AG10803 (cell line): ENCODE results near the gene NAGLU.

Source experiments
- DNase-seq: peaks from one replicate; pipeline ENCODE4 v3.0.0; 2010; ENCODE audit warnings: low read depth
- H3K4me3 ChIP-seq: 2 replicates; pipeline ENCODE4 v1.5.1; 2011; ENCODE audit warnings: mild to moderate bottlenecking, low read length, control low read depth
- TF ChIP-seq, protein P1 (sequence below): conservative IDR thresholded peaks from 2 replicates; pipeline ENCODE4 v1.5.1; 2011; ENCODE audit warnings: mild to moderate bottlenecking, low read length, control low read depth, inconsistent platforms

Gene NAGLU

DNA sequence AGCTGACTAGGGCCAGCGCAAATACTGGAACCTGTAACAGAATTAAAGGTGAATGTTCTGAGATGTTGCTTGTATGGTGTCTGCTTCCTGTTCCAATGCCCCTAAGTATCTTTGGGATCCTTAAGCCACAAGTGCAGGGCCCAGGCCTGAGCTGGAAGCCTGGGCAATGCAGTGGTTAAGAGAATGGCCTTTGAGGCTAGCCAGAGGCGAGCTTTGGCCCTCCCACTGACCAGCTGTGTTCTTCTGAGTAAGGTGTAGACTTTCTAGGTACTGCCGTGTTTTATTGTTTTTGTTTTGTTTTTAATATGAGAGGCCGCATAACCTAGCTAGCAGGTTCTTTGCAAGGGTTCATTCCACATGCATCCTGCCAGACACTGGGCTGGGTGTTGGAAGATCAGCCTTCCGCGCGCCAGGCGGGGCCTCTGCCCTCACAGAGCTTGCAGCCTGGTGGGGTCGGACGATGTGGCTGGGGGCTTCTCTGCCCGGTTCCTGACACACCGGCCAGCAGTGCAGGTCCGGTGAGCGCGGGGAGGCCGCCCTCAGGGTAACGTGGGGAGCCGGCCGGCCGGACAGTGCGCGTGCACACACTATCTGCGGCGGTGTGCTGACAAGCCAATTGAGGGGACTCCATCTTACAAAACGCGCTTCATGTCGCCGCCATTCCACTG lies 30.3 kb downstream of the NAGLU start:
- H3K4me3 ChIP-seq, result peak overlapping the region; percentile 50
- DNase-seq, result no peak
- TF ChIP-seq, protein P1, sequence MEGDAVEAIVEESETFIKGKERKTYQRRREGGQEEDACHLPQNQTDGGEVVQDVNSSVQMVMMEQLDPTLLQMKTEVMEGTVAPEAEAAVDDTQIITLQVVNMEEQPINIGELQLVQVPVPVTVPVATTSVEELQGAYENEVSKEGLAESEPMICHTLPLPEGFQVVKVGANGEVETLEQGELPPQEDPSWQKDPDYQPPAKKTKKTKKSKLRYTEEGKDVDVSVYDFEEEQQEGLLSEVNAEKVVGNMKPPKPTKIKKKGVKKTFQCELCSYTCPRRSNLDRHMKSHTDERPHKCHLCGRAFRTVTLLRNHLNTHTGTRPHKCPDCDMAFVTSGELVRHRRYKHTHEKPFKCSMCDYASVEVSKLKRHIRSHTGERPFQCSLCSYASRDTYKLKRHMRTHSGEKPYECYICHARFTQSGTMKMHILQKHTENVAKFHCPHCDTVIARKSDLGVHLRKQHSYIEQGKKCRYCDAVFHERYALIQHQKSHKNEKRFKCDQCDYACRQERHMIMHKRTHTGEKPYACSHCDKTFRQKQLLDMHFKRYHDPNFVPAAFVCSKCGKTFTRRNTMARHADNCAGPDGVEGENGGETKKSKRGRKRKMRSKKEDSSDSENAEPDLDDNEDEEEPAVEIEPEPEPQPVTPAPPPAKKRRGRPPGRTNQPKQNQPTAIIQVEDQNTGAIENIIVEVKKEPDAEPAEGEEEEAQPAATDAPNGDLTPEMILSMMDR, result no peak

DNA sequence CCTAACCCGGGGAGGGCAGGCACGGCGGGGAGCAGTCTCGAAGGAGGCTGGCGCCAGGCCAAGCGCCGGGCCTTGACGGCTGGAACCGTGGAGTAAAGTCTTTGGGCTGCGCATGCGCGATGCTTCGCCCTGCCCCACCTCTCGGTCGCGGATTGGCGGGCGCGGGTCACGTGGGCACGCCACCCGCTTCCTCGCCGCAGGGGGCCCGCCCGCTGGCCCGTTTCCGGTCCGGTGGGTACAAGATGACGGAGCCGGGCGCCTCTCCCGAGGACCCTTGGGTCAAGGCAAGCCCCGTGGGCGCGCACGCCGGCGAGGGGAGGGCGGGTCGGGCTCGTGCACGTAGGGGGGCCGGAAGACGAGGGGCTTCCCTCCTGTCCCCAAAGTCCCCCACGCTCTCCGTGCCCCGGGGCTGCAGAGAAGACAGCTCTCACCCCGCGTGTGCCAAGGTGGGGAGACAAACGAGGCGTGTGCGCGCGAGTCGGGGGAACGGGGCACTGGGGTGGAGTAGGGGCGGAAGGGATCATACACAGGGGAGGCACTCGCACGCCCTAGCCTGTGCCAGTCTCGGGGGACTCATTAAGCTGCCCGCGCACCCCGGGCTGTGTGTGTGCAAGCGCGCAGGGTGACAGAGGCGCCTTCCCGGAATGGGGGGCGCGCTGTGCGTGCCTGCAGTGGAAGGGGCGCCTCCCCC lies 31.0 kb downstream of the NAGLU start, which contains the start of gene MLX:
TSS of gene MLX (plus strand) at position 218 of the 691 bp plus-strand sequence. CDS start at position 243, 25 bp downstream.
- H3K4me3 ChIP-seq, result peak within 1 kb of the TSS; percentile 91
- TF ChIP-seq, protein P1, result no peak
- peak; percentile 86 for DNase-seq

DNA sequence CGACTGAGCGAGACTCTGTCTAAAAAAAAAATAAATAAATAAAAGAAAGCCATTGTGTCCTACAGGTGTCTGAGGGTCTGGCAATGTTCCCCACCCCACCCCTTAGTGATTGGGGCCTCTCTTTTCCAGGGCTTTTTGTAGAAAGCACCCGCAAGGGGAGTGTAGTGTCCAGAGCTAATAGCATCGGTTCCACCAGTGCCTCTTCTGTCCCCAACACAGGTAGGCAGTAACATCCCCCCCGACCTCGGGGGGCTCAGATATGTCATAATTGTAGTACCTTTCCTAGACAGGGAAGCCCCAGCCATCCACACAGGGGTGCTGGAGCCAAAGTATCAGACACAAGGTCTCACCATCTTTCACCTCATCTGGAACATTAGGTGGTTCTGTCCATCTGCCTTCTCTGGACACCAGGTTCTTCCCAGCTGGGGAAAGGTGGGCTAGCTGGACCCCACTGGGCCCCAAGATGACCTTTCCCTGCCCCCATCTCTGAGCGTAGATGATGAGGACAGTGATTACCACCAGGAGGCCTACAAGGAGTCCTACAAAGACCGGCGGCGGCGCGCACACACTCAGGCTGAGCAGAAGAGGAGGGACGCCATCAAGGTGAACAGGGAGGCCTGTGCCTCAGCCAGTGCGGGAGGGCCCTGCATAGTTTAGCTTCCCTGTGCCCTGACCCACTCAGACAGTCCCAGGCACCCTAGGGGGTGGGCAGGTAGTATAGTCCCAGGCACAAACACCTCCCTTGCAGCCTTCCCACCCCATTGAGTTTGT lies 32.5 kb downstream of the NAGLU start:
- TF ChIP-seq, protein P1, result no peak
- no peak for DNase-seq
- H3K4me3 ChIP-seq, result no peak overlapping the region

DNA sequence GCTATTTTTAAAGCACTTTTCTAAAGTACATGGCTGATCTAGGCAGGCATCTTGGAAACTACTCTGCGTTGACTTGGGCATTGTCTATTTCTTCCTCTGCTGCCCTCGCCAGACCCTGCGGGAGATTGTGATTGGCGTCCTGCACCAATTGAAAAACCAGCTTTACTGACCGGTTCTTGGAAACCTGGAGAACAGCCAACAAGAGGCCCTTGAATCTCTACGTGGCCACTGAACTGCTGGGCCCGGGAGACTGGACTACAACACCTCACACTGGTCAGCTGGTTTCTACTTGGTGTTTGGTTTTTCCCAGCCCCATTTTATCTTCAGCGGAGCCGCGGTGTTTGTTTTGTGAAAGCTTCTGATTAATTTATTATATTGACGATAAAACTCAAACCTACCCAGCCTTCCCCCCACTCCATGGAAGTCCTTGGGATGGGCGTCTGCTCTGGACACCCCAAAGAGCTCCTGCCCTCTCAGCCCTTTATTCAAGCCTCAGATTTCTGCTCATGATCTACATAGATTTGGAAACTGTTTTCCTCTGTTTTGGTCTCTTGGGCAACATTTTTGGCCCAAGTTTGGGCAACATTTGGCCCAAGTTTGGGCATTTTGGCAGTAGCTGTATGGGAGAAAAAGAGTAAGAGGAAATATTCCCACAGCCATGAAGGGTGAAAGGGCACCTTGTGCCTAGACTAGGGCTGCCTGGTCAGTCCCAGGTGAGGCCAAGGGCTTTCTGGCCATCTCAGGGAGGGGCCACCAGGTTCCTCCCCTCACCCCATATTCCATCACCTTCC lies 35.6 kb downstream of the NAGLU start:
- peak; percentile 15 for DNase-seq
- H3K4me3 ChIP-seq, result no peak overlapping the region
- TF ChIP-seq, protein P1, result no peak

DNA sequence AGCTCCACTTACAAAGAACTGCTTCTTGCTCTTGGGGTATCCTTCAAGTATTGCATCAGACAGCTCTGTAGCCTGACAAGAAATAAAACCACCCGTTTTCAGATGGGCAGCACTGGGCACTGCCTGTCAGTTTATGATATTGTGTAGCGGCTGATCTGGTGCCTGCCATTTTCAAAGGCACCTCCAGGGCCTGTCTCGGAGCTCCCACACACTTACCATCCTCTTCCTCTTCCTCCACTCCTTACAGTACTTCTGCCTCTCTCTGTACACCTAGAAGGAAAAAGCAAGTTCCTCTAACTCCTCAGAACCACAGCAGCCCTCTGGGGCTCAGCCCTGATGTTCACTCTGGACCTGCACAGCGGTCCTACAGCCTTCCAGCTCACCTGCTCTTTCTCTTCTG lies 37.1 kb downstream of the NAGLU start:
- TF ChIP-seq, protein P1, result no peak
- no peak for DNase-seq
- H3K4me3 ChIP-seq, result no peak overlapping the region

DNA sequence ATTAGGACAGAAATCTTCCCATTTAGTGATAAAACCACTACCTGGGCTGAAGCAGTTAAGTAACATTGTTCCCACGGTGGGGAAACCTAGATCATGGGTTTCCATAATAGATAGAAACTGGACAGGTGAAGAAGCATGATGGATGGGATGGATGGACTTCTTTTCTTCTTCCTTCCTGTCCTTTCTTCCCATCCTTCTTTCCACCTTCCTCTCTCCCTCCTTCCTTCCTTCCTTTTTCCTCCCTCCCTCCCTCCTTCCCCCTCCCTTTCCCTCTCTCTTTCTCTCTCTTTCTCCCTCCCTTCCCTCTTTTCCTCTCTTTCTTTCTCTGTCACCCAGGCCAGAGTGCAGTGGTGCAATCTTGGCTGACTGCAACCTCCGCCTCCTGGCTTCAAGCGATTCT lies 38.4 kb downstream of the NAGLU start:
- DNase-seq, result no peak
- no peak overlapping the region for H3K4me3 ChIP-seq
- TF ChIP-seq, protein P1, result no peak
